A673 (cell line): Measurements from ENCODE around the gene SLC6A6.

Experiments
- CTCF ChIP-seq: fragments of 300-800, 200-600 bp; sonication (generic); conservative IDR thresholded peaks from 2 replicates; pipeline ENCODE4 v1.5.1; 2017; ENCODE audit warnings: low read depth, mild to moderate bottlenecking, antibody characterized with exemption, low read length, moderate library complexity, mixed read lengths
- EZH2 ChIP-seq: fragments of 200-600 bp; sonication (generic); IDR thresholded peaks from 2 replicates; pipeline ENCODE4 v1.6.1; 2017; ENCODE audit warnings: borderline replicate concordance, low read depth, mild to moderate bottlenecking, mixed read lengths, antibody characterized with exemption, low read length; ENCODE audit not compliant: poor library complexity, severe bottlenecking

GRCh38 chr3:14461006-14461747 lies 58.8 kb downstream of the SLC6A6 start:
- no peak for TF ChIP-seq CTCF
- TF ChIP-seq EZH2 = no peak
